SU-DHL-6 (cell line): ENCODE measurements around the gene ADPRHL1.

ENCODE experiments used
- H2AFZ ChIP-seq: fragments of 200-600 bp; sonication (generic); 2 replicates; pipeline ENCODE4 v1.6.1; 2014; ENCODE audit warnings: low read depth, mild to moderate bottlenecking, moderate library complexity, mixed read lengths, antibody characterized with exemption, low read length; ENCODE audit not compliant: severe bottlenecking
- H3F3A ChIP-seq: fragments of 200-600 bp; shearing (Covaris generic); 2 replicates; pipeline ENCODE4 v1.6.0; 2016; ENCODE audit warnings: antibody characterized with exemption, mild to moderate bottlenecking; ENCODE audit not compliant: insufficient read depth
- H3K27ac ChIP-seq: fragments of 200-600 bp; sonication (generic); 2 replicates; pipeline ENCODE4 v1.5.1; 2016; ENCODE audit warnings: low read depth, mild to moderate bottlenecking, low read length, moderate library complexity, mixed read lengths
- H3K27me3 ChIP-seq: fragments of 200-600 bp; sonication (generic), shearing (Covaris generic); 2 replicates; pipeline ENCODE4 v1.6.0; 2014; ENCODE audit warnings: mild to moderate bottlenecking, low read length
- H3K36me3 ChIP-seq: fragments of 200-600 bp; sonication (generic); 2 replicates; pipeline ENCODE4 v1.6.1; 2014; ENCODE audit warnings: mild to moderate bottlenecking, low read length, mixed read lengths
- H3K4me2 ChIP-seq: fragments of 300-600, 200-600 bp; shearing (Covaris generic), sonication (generic); 2 replicates; pipeline ENCODE4 v1.6.0; 2014; ENCODE audit warnings: low read length, low read depth, mild to moderate bottlenecking; ENCODE audit not compliant: poor library complexity, severe bottlenecking
- H3K4me3 ChIP-seq: fragments of 200-600 bp; sonication (generic); 2 replicates; pipeline ENCODE4 v1.5.1; 2014; ENCODE audit warnings: antibody characterized with exemption, low read length, mild to moderate bottlenecking, mixed read lengths; ENCODE audit not compliant: insufficient read depth, poor library complexity, severe bottlenecking
- H3K79me2 ChIP-seq: fragments of 200-600 bp; sonication (generic); 2 replicates; pipeline ENCODE4 v1.6.1; 2014; ENCODE audit warnings: mild to moderate bottlenecking, low read length, moderate library complexity; ENCODE audit not compliant: insufficient read depth
- H3K9ac ChIP-seq: fragments of 200-600 bp; sonication (generic); 2 replicates; pipeline ENCODE4 v1.7.0; 2014; ENCODE audit warnings: mild to moderate bottlenecking, low read length
- H3K9me2 ChIP-seq: fragments of 200-600 bp; sonication (generic); replicated peaks from 2 replicates; pipeline ENCODE4 v1.6.1; 2014; ENCODE audit warnings: low read length; ENCODE audit not compliant: insufficient read depth
- H3K9me3 ChIP-seq: fragments of 200-600 bp; sonication (generic); 2 replicates; pipeline ENCODE4 v1.6.1; 2014; ENCODE audit warnings: low read length, mixed read lengths; ENCODE audit not compliant: insufficient read depth
- H4K20me1 ChIP-seq: fragments of 200-600 bp; sonication (generic); 2 replicates; pipeline ENCODE4 v1.6.1; 2014; ENCODE audit warnings: low read depth, mild to moderate bottlenecking, antibody characterized with exemption, low read length, moderate library complexity, mixed read lengths
- CTCF ChIP-seq: fragments of 200-600 bp; sonication (generic); IDR thresholded peaks from one replicate; pipeline ENCODE4 v1.5.1; 2017; ENCODE audit warnings: antibody characterized with exemption, mild to moderate bottlenecking, low read length, moderate library complexity; ENCODE audit not compliant: insufficient read depth, poor library complexity, severe bottlenecking
- EZH2phosphoT487 ChIP-seq: fragments of 200-600 bp; sonication (generic), shearing (Covaris generic); conservative IDR thresholded peaks from 2 replicates; pipeline ENCODE4 v1.6.1; 2018; ENCODE audit warnings: mild to moderate bottlenecking, antibody characterized with exemption, low read length, moderate library complexity, mixed read lengths

ADPRHL1 gene

GRCh38 chr13:113367771-113368170, 85.5 kb downstream of the ADPRHL1 start:
- H3K79me2 ChIP-seq: no peaks in the 10 kb centered on the region
- no peaks in the 10 kb centered on the region for H3K27me3 ChIP-seq
- H3K9ac ChIP-seq: no peak overlapping the region
- no peaks in the 10 kb centered on the region for H3K9me3 ChIP-seq
- H3K4me2 ChIP-seq: no peak overlapping the region
- no peak overlapping the region for H2AFZ ChIP-seq
- no peaks in the 10 kb centered on the region for H4K20me1 ChIP-seq
- no peak overlapping the region for H3K27ac ChIP-seq
- no peak for TF ChIP-seq EZH2phosphoT487
- TF ChIP-seq CTCF: no peak
- H3K9me2 ChIP-seq: no peaks in the 10 kb centered on the region
- no peak overlapping the region for H3K4me3 ChIP-seq
- no peaks in the 10 kb centered on the region for H3K36me3 ChIP-seq
- no peaks in the 10 kb centered on the region for H3F3A ChIP-seq

- Histone ChIP-seq H3K79me2 (no peaks in the 10 kb centered on the region), H3K4me3 (no peak overlapping the region), H3K27ac (no peak overlapping the region), H4K20me1 (no peaks in the 10 kb centered on the region), H3F3A (no peaks in the 10 kb centered on the region), H2AFZ (no peak overlapping the region), H3K27me3 (no peaks in the 10 kb centered on the region), H3K4me2 (no peak overlapping the region), H3K9ac (no peak overlapping the region), H3K36me3 (no peaks in the 10 kb centered on the region), H3K9me3 (no peaks in the 10 kb centered on the region), H3K9me2 (no peaks in the 10 kb centered on the region)
- no peak for TF ChIP-seq CTCF
- TF ChIP-seq EZH2phosphoT487: no peak
Measured at GRCh38 chr13:113367020-113367560, 86.2 kb downstream of the ADPRHL1 start.

DNA sequence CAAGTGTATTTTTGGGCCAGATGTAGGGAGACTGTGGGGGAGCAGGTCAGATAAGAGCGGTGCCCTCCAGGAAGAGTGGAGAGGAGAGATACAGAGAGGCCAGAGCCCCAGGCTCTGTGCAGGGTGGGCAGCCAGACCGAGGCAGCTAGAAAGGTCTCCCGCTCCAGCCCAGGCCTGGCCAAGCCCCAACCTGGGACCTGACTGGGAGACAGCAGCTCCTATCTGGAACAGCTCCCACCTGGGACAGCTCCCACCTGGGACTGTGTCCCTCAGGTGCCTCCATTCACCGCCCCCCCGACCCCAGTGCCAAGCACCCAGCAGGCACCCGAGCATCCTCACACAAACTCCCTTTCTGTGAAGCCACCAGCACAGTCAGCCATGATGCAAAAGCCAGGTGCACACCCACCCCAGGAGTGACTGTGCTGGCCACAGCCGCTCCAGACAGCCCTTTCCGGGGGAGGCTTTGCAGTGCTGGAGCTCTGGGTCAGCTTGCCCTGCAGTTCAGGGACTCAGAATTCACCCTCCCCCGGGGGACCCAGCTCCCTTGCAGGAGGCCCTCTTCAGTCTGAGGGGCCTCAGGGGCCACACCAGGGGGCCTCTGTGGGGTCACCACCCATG, 87.2 kb downstream of the ADPRHL1 start:
- no peaks in the 10 kb centered on the region for H3F3A ChIP-seq
- no peaks in the 10 kb centered on the region for H3K9me2 ChIP-seq
- no peaks in the 10 kb centered on the region for H3K27me3 ChIP-seq
- no peak for TF ChIP-seq EZH2phosphoT487
- no peak for TF ChIP-seq CTCF
- no peak overlapping the region for H3K4me2 ChIP-seq
- no peak overlapping the region for H3K4me3 ChIP-seq
- H3K9me3 ChIP-seq: no peaks in the 10 kb centered on the region
- no peaks in the 10 kb centered on the region for H3K79me2 ChIP-seq
- H2AFZ ChIP-seq: no peak overlapping the region
- H3K27ac ChIP-seq: no peak overlapping the region
- no peaks in the 10 kb centered on the region for H3K36me3 ChIP-seq
- H3K9ac ChIP-seq: no peak overlapping the region
- H4K20me1 ChIP-seq: no peaks in the 10 kb centered on the region
